GM21717 (cell line): ENCODE measurements around the gene UBA6.
"Not testable (repeated sequence)": the region's sequence is repeated elsewhere in the genome, so short reads cannot be mapped to it uniquely, and the experiment has no call there.

ENCODE experiments used
- ATAC-seq: cut with Tn5 transposase; IDR thresholded peaks from one replicate; pipeline ENCODE4 v1.9.1; 2021; ENCODE audit warnings: mild to moderate bottlenecking, moderate library complexity; ENCODE audit not compliant: unreplicated experiment

The UBA6 gene

DNA sequence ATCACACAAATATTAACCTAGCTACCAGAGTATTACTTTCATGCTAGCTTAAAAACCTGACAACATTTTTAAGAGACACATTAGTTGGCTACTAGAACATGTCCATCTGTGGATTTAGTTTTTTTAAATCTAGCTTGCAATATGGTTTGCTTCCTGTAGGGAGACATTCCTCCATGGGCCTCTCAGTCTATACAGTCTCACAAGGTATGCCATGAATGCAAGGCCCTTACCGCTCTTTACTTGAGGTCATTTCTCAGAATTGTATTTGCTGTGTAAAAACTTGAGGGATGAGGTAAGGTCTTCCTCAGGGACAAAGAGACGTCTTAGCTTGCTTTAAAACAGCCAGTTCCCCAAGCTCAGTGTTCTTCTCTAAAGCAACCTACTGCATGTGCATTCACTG lies 26.9 kb downstream of the UBA6 start:
- no peak for ATAC-seq

DNA sequence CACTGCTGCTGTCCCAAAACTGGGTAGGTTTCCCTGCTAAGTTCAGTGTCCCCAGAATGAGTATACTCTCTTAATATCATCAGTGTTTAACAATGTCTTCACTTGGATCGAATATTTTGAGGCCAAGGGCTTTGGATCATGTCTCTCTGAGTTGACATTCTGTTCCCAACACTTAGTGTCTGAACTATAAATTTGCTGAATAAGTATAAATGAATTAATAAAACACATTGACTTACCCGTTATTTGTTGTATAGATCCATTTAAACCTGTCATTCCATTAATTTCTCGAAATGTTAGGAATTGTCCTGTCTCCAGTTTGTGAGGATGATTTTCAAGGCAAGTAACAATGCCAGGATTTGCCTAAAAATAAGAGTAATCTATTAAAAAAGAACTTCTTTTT lies 32.6 kb downstream of the UBA6 start:
- ATAC-seq, result no peak

DNA sequence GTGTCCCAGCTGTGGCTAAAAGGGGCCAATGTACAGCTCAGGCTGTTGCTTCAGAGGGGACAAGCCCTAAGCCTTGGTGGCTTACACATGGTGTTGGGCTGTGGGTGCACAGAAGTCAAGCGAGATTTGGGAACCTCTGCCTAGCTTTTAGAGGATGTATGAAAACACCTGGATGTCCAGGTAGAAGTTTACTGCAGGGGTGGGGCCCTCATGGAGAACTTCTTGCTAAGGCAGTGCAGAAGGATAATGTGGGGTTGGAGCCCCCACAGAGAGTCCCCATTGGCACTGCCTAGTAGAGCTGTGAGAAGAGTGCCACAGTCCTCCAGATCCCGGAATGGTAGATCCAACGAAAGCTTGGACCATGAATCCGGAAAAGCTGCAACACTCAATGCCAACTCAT lies 40.5 kb downstream of the UBA6 start:
- no peak for ATAC-seq

GRCh38 chr4:67659065-67659464 lies 41.9 kb downstream of the UBA6 start:
- no peak for ATAC-seq

DNA sequence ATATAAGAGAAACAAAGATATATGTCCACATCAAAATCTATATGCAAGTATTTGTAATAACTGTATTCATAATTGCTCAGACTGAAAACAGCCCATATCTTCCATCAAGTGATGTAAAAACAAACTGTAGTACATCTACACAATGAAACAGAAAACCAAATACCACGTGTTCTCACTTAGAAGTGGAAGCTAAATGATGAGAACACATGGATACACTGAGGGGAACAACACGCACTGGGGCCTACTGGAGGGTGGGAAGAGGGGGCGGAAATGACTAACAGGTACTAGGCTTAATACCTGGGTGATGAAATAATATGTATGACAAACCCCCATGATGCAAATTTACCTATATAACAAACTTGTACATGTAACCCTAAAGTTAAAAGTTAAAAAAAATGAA lies 42.7 kb downstream of the UBA6 start:
- no peak for ATAC-seq

- ATAC-seq, result no peak
Observed at GRCh38 chr4:67651536-67651935, 49.4 kb downstream of the UBA6 start.

DNA sequence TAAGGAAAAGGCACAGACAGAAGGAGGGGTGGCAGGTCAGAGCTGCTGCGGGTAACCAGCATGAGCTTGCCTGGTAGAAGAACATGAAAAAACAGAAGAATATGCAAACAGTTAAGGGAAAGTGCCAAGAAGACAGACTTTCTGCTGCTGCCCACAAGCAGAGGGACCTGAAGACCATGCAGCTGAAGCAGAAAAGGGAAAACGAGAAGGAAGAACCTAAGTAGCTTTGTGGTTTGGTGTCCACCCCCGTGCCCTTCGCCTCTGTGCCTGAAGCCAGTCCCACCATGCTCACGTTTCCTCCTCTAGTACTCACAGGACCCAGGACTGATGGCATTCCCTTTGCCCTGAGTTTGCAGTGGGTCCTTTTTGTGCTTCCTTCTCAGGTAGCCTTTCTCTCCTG lies 62.8 kb downstream of the UBA6 start:
- ATAC-seq, result no peak

- ATAC-seq, result not testable (repeated sequence)
Observed at GRCh38 chr4:67636978-67637377, 64.0 kb downstream of the UBA6 start.

DNA sequence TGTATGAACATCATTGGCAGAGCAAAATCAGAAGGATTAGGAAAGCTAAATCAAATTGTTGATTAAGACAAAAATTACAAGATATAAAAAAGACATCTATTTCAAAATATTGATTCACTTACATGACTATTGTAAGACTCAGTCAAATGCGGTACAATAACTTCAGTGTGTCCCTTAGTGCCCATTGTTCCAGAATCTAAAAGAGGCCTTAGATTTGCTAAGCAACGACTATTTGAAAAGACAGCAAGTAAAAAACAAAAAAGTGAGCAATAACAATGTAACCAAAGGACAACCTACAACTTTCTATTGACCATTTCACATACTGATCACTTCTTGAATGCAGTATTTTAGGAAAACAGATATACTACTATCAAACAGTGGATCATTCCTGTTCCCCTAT lies 65.6 kb downstream of the UBA6 start:
- no peak for ATAC-seq

GRCh38 chr4:67634741-67635140 lies 66.2 kb downstream of the UBA6 start:
- no peak for ATAC-seq

DNA sequence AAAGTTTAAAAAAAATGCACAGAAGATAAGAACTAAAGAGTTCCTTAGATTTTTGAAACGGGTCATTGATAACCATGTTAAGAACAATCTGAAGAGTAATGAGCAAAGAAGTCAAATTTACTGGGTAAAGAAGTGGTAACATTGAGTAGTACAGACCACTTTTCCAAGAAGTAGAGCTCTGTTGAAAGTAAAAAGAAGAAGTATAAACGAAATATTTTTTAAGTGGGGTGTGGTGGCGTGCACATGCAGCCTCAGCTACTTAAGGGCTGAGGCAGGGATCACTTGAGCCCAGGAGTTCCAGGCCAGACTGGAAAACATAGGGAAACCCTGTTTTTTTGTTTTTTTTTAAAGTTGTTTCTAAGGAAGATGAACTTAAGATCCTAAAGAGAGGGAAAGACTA lies 68.5 kb downstream of the UBA6 start:
- no peak for ATAC-seq

DNA sequence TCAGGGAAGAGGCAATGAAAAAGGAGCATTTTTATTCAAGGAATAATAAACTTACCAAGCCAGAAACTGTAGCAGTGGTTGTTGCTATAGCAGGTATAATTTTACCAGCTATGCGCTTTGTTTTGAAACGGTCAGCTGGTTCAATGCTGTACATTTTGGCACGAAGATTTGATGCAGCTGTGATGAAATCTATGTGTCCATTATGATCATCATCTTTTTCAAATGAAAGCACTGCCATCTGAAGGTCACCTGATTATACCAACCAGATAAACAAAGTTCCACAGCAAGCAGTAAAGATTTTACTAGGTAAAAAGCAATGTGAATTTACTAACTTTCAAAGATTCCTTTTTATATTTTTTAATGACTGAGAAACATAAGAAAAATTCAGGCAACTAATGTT lies 76.0 kb downstream of the UBA6 start:
- ATAC-seq, result no peak

DNA sequence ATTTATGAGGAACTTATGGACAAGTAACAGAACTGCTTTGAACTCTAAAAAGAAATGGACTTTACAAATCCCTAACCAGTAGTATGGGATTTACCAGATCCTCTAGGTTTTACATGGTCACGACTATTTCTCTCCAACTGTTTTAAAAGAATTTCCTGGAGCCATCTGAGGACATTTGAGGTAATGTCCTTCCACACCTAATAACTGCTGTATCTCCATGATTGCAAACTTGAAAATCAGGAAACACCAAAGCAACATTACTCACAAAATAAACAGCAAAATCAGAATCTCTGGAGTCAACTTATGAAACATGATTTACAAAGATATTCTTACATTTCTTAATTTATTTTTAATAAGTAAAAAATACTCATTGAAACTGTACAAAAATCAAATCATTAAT lies 84.5 kb downstream of the UBA6 start:
- no peak for ATAC-seq

- no peak for ATAC-seq
Observed at GRCh38 chr4:67615119-67615518, 85.8 kb downstream of the UBA6 start.

DNA sequence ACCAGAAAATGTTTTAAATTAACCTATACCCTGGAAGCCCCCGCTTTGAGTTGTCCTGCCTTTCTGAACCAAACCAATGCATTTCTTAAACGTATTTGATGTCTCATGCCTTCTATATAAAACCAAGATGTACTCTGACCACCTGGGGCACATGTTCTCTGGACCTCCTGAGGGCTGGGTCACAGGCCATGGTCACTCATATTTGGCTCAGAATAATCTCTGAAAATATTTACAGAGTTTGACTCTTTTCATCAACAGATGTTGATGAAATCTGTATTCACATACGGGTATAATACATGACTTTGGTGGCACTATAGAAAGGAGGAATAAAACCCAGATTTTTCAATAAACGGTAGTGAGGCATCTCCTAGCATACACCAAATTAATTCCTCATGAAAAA lies 86.8 kb downstream of the UBA6 start:
- no peak for ATAC-seq

- ATAC-seq, result no peak
Observed at GRCh38 chr4:67608027-67608426, 92.9 kb downstream of the UBA6 start.

- no peak for ATAC-seq
Observed at GRCh38 chr4:67604749-67605148, 96.2 kb downstream of the UBA6 start.

DNA sequence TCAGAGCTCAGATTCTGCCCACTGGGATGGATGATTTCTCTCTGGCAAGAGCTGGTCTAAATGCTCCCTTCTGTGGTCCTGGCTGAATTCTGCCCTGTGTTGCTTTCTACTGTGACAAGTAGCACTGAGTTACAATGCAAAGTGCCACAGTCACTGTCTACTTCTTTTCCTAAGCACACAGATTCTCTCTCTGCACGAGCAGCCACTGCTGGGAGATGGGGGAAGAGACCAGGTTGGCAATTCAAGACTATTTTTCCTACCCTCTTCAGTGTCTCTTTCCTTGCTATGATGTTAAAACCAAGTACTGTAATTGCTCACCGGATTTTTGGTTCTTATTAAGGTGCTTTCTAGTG lies 97.0 kb downstream of the UBA6 start:
- ATAC-seq, result no peak

- ATAC-seq, result no peak
Observed at GRCh38 chr4:67603310-67604028, 97.5 kb downstream of the UBA6 start.

- ATAC-seq, result no peak
Observed at GRCh38 chr4:67593741-67594175, 107.2 kb downstream of the UBA6 start.

DNA sequence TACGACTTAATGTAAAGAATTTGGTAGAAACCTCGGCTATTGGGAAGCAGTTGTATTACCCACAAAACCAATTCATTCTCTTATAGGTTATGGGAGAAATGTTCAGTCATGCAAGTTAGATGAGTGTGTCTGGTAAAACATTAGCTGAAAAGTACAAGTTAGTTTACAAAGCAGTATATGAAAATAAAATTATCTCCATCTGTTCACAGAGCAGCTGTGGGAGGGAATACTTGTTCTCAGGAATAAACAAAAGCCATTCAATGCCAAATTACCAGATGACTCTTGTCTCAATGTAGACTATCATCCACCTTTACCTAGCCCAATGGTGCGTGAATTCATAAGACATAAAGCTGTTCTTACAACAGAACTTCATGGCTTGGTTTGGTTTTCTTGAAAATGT lies 113.8 kb downstream of the UBA6 start:
- ATAC-seq, result no peak

- ATAC-seq, result no peak
Observed at GRCh38 chr4:67584496-67584895, 116.5 kb downstream of the UBA6 start.

DNA sequence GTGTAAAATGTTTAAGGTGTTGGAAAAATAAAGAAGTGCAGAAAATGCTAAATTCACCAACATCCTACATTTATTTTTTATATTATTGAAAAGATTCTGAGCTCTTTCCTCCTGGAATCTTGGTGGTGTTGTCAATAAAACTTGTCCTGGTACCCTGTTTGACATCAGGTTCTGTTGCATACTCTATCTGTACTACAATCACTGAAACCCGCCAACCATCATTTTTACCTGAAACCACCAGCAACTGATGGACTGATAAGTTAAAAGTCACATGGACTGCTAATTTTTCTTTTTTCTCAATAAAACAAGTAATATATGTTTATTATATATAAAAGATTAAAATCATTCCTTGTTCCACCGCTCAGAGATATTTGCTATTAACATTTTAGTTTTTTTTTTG lies 119.0 kb downstream of the UBA6 start:
- ATAC-seq, result no peak
